Lung (tissue), 12 donors: ENCODE measurements around the gene STK32B. TPM values are rescaled to one million over a fixed set of nuclear protein-coding genes. Genes with fewer than 3 reads are reported as not detected.

Experiments
- ATAC-seq: fragments of 200-7000 bp; cut with Tn5 transposase; one replicate; pipeline ENCODE4 v1.9.1; 2020; ENCODE audit warnings: moderate number of reproducible peaks; ENCODE audit not compliant: insufficient read depth, low FRiP score
- DNase-seq, 3 donors: peaks; one replicate each; pipeline ENCODE4 v3.0.0-alpha.2; 2013 to 2017
- H3K27ac ChIP-seq, 2 donors: one replicate each; pipeline ENCODE4 v1.5.1; 2013; ENCODE audit warnings: mild to moderate bottlenecking in 2 of 2, moderate library complexity in 2 of 2, control low read depth in 1 of 2, inconsistent platforms in 1 of 2, low read depth in 1 of 2, low read length in 1 of 2
- H3K27me3 ChIP-seq, 3 donors: one replicate each; pipeline ENCODE4 v1.5.1; 2013; ENCODE audit warnings: low read length in 2 of 3; ENCODE audit not compliant: control insufficient read depth in 3 of 3, insufficient read depth in 3 of 3
- H3K36me3 ChIP-seq, 4 donors: one replicate each; pipeline ENCODE4 v1.5.1; 2013; ENCODE audit warnings: low read length in 4 of 4, mild to moderate bottlenecking in 1 of 4, moderate library complexity in 1 of 4; ENCODE audit not compliant: control insufficient read depth in 4 of 4, insufficient read depth in 4 of 4
- H3K4me1 ChIP-seq, 5 donors: one replicate each; pipeline ENCODE4 v1.5.1; 2013; ENCODE audit warnings: low read length in 5 of 5, mild to moderate bottlenecking in 2 of 5, moderate library complexity in 1 of 5; ENCODE audit not compliant: control insufficient read depth in 5 of 5, insufficient read depth in 5 of 5
- H3K4me3 ChIP-seq: one replicate; pipeline ENCODE4 v1.5.1; 2013; ENCODE audit warnings: mild to moderate bottlenecking, control low read depth, moderate library complexity
- H3K9ac ChIP-seq, 2 donors: one replicate each; pipeline ENCODE4 v1.5.1; 2013; ENCODE audit warnings: low read length in 2 of 2, control low read depth in 1 of 2; ENCODE audit not compliant: insufficient read depth in 1 of 2
- H3K9me3 ChIP-seq, 4 donors: one replicate each; pipeline ENCODE4 v1.5.1; 2013; ENCODE audit warnings: low read length in 3 of 4, mild to moderate bottlenecking in 1 of 4, moderate library complexity in 1 of 4; ENCODE audit not compliant: control insufficient read depth in 4 of 4, insufficient read depth in 3 of 4
- CTCF ChIP-seq: IDR thresholded peaks from 2 replicates; pipeline ENCODE4 v1.5.1; 2012; ENCODE audit warnings: mild to moderate bottlenecking; ENCODE audit errors: control extremely low read depth, extremely low read depth
- WGBS, 2 donors: extraction: QIAGEN DNeasy Blood & Tissue Kit; methylation state at CpG; one replicate each; pipeline ENCODE4 v1.1.7; 2013; 5-methylcytosine and 5-hydroxymethylcytosine counted together
- polyA plus RNA-seq, 2 donors: library from polyadenylated mRNA; stranded (reverse); fragments of 200-250 nt; gene quantifications; one replicate each; pipeline ENCODE4 v1.2.1, GENCODE V29; 2013
- total RNA-seq, 2 donors: library from RNA; depleted of rRNA in 1 of 2; stranded (reverse); fragments of >200 nt in 1 of 2; gene quantifications; one replicate each; pipeline ENCODE4 v1.2.1, GENCODE V29; 2014 to 2021
- donor health status: control.
- donor health status: control.
- donor health status: Bipolar disorder and iron deficiency.
- donor health status: healthy.
- donor health status: DM: yes; HTN: yes; CAD: no.

Gene STK32B
- total and polyA plus RNA-seq, 4 donors = 0.29 to 2.2 (median 1.4) TPM

GRCh38 chr4:5198656-5199541, 147.6 kb downstream of the STK32B start:
- WGBS, 2 donors = 79 to 88% methylated on average over 7 of the region's 7 CpGs
- Histone ChIP-seq H3K4me3 (no peak overlapping the region), H3K9ac (no peak overlapping the region), H3K27me3 (no peaks in the 10 kb centered on the region), H3K27ac (no peak overlapping the region), H3K36me3 (no peaks in the 10 kb centered on the region), H3K4me1 (peaks cover 0 to 2% (median 0%) of the 10 kb centered on the region in 5 donors), H3K9me3 (no peaks in the 10 kb centered on the region)
- DNase-seq (no peak), ATAC-seq (no peak)
- TF ChIP-seq CTCF = no peak

GRCh38 chr4:5199912-5200311, 148.6 kb downstream of the STK32B start:
- Histone ChIP-seq H3K27me3 (no peaks in the 10 kb centered on the region), H3K36me3 (no peaks in the 10 kb centered on the region), H3K27ac (no peak overlapping the region), H3K4me3 (no peak overlapping the region), H3K9ac (no peak overlapping the region), H3K4me1 (peaks cover 0 to 2% (median 0%) of the 10 kb centered on the region in 5 donors), H3K9me3 (no peaks in the 10 kb centered on the region)
- TF ChIP-seq CTCF = no peak
- DNase-seq (no peak), ATAC-seq (no peak)
- WGBS, 2 donors = 54 to 68% methylated on average over 2 of the region's 2 CpGs

- no peaks in the 10 kb centered on the region for H3K9me3 ChIP-seq
- H3K27me3 ChIP-seq = no peaks in the 10 kb centered on the region
- H3K9ac ChIP-seq = no peak overlapping the region
- no peak for ATAC-seq
- TF ChIP-seq CTCF = no peak
- no peaks in the 10 kb centered on the region for H3K36me3 ChIP-seq
- H3K4me1 ChIP-seq = peaks cover 0 to 2% (median 0%) of the 10 kb centered on the region in 5 donors
- no peak overlapping the region for H3K4me3 ChIP-seq
- 76 to 82% methylated on average over 3 of the region's 3 CpGs for WGBS, 2 donors
- no peak overlapping the region for H3K27ac ChIP-seq
- DNase-seq = no peak
Measured at GRCh38 chr4:5200513-5200912, 149.2 kb downstream of the STK32B start.
